Suprapubic skin (tissue), 4 donors: ENCODE data around the gene CACNA2D3. TPM values are rescaled to one million over a fixed set of nuclear protein-coding genes. Genes with fewer than 3 reads are reported as not detected.
A peak's percentile ranks its signal among the peaks of the same experiment; 100 is the strongest.

Source experiments
- DNase-seq, 2 donors: peaks; one replicate each; pipeline ENCODE4 v3.0.0-alpha.2; 2019; ENCODE audit warnings: low spot score in 2 of 2
- H3K27ac ChIP-seq: fragments of 200-600 bp; sonication (generic); one replicate; pipeline ENCODE4 v1.5.1; 2019
- H3K27me3 ChIP-seq: fragments of 200-600 bp; sonication (generic); one replicate; pipeline ENCODE4 v1.5.1; 2019
- H3K36me3 ChIP-seq: fragments of 200-600 bp; sonication (generic); one replicate; pipeline ENCODE4 v1.5.1; 2019
- H3K4me1 ChIP-seq: fragments of 200-600 bp; sonication (generic); one replicate; pipeline ENCODE4 v1.5.1; 2019
- H3K4me3 ChIP-seq: fragments of 200-600 bp; sonication (generic); one replicate; pipeline ENCODE4 v1.5.1; 2019; ENCODE audit warnings: mild to moderate bottlenecking
- H3K9me3 ChIP-seq: fragments of 200-600 bp; sonication (generic); one replicate; pipeline ENCODE4 v1.5.1; 2019
- EP300 ChIP-seq: sonication (generic); formaldehyde crosslinking; IDR thresholded peaks from one replicate; pipeline ENCODE4 v1.6.1; 2017; ENCODE audit warnings: antibody characterized with exemption
- POLR2A ChIP-seq, 2 donors: fragments of 450-650 bp; IDR thresholded peaks; one replicate each; pipeline ENCODE4 v1.6.1; 2017; ENCODE audit warnings: antibody characterized with exemption in 2 of 2, mild to moderate bottlenecking in 2 of 2, moderate library complexity in 2 of 2
- POLR2AphosphoS5 ChIP-seq, 3 donors: sonication (generic); formaldehyde crosslinking; IDR thresholded peaks; one replicate each; pipeline ENCODE4 v1.6.1; 2017; ENCODE audit warnings: antibody characterized with exemption in 3 of 3
- WGBS: methylation state at CpG from one replicate; pipeline ENCODE4 v1.1.5; 2018; 5-methylcytosine and 5-hydroxymethylcytosine counted together
- total RNA-seq, 4 donors: library from RNA; depleted of rRNA; stranded (reverse); fragments of >200 nt; gene quantifications; one replicate each; pipeline ENCODE4 v1.1.0, GENCODE V29; 2016
- TF ChIP-seq, protein P1 (sequence below), 2 donors: fragments of 200-600 bp in 1 of 2; fragments of 450-650 bp in 1 of 2; sonication (generic) in 1 of 2; IDR thresholded peaks; one replicate each; pipeline ENCODE4 v1.5.1; 2016 to 2019; ENCODE audit warnings: antibody characterized with exemption in 2 of 2, mild to moderate bottlenecking in 1 of 2, moderate library complexity in 1 of 2

Gene CACNA2D3
- total RNA-seq, 4 donors from 2014 or later, result 0.42 to 2.8 (median 0.95) TPM

DNA sequence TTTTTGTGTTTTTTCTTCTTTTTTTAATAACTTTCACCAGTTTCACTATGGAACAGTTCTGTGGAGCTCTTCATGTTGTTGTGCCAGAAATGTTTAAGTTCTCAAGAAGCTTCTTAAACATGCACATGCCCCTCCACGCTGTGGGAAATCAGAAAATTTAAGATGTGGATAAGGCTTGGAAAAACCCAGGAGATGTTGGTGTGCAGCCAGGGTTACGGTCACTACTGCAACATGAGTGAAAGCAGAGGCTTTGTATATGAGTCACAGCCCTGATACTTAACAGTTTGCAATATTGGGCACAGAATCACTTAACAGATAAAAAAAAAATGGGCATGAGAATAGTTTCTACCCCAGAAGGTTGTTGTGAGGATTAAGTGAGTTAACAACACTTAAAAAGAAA, 405.6 kb downstream of the CACNA2D3 start:
- no peak overlapping the region for H3K4me3 ChIP-seq
- WGBS, result 53% methylated on average over 2 of the region's 2 CpGs
- H3K27ac ChIP-seq, result peak overlapping the region; percentile 66
- TF ChIP-seq POLR2A (IDR thresholded peaks at IDR 0.05), result no peak
- TF ChIP-seq POLR2AphosphoS5 (IDR thresholded peaks at IDR 0.05), result no peak
- no peak for TF ChIP-seq EP300
- TF ChIP-seq, protein P1, sequence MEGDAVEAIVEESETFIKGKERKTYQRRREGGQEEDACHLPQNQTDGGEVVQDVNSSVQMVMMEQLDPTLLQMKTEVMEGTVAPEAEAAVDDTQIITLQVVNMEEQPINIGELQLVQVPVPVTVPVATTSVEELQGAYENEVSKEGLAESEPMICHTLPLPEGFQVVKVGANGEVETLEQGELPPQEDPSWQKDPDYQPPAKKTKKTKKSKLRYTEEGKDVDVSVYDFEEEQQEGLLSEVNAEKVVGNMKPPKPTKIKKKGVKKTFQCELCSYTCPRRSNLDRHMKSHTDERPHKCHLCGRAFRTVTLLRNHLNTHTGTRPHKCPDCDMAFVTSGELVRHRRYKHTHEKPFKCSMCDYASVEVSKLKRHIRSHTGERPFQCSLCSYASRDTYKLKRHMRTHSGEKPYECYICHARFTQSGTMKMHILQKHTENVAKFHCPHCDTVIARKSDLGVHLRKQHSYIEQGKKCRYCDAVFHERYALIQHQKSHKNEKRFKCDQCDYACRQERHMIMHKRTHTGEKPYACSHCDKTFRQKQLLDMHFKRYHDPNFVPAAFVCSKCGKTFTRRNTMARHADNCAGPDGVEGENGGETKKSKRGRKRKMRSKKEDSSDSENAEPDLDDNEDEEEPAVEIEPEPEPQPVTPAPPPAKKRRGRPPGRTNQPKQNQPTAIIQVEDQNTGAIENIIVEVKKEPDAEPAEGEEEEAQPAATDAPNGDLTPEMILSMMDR (IDR thresholded peaks at IDR 0.05), result no peak
- H3K9me3 ChIP-seq, result peaks cover 2% of the 10 kb centered on the region
- no peaks in the 10 kb centered on the region for H3K4me1 ChIP-seq
- no peak for DNase-seq
- H3K36me3 ChIP-seq, result no peaks in the 10 kb centered on the region
- H3K27me3 ChIP-seq, result no peaks in the 10 kb centered on the region

DNA sequence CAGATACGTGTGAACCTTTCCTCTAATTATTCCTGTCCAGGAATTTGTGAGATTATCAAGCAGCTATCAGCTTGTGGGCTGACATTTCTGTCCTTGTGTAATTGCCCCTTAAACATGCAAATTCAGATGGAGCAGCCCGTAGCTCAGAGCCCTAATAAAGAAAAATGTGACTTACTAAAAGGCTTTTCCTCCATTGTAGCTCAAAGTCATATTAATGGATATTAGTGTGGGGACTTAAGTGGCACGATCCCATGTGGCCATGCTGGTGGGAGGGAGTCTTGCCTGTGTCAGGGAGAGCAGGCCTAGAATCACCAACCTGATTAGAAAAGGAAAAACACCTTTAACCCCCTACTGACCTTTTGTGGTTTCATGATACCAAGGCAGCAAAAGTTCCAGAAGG, 406.3 kb downstream of the CACNA2D3 start:
- Histone ChIP-seq H3K36me3 (no peaks in the 10 kb centered on the region), H3K27me3 (no peaks in the 10 kb centered on the region), H3K4me3 (no peak overlapping the region), H3K4me1 (no peaks in the 10 kb centered on the region), H3K9me3 (peaks cover 2% of the 10 kb centered on the region), H3K27ac (no peak overlapping the region)
- WGBS, result 74% methylated on average over 3 of the region's 3 CpGs
- DNase-seq, result no peak
- TF ChIP-seq, protein P1 (IDR thresholded peaks at IDR 0.05), result no peak
- TF ChIP-seq EP300 (no peak), POLR2AphosphoS5 (IDR thresholded peaks at IDR 0.05) (no peak)

DNA sequence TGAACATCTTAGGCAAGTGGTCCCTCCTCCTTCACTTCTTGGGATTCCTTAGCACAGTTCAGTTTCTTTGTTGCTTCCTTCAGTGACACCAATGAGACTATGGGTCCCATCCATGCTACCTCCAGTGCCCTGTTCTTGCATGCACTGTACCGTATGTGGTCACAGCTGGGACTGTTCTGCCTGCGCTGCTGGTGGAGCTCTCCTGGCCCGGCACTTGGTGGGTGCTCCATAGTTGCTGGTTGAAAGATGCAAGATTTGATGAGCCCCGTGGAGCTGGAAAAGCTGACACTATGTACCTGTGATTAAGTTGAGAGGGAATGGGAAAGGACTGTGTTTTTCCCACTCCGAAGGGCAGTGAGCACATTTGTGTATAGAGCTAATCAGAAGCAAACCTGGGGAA, 407.7 kb downstream of the CACNA2D3 start:
- Histone ChIP-seq H3K9me3 (peaks cover under 1% of the 10 kb centered on the region), H3K27ac (no peak overlapping the region), H3K36me3 (no peaks in the 10 kb centered on the region), H3K27me3 (no peaks in the 10 kb centered on the region), H3K4me1 (no peaks in the 10 kb centered on the region), H3K4me3 (no peak overlapping the region)
- no peak for DNase-seq
- WGBS, result 94% methylated on average over 5 of the region's 5 CpGs
- TF ChIP-seq POLR2AphosphoS5 (IDR thresholded peaks at IDR 0.05) (no peak), EP300 (no peak), POLR2A (IDR thresholded peaks at IDR 0.05) (no peak)

DNA sequence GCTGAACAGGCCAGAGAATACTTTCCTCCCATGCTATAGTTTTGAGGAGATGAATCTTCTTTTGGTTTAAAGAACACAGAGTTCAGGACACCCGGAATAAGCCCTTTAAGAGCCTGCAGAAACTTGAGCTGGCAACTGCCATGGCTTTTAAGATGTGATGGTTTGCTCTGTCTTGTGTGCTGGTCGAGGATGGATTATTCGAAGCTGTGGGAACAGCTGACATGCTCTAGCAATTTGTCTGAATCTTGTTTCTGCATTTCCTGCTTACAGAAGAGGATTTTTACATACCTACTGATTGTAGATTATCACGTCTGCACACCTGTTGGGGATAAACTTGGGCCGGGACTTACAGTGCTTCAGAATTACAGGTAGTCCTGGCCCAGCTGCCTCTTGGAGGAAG, 408.6 kb downstream of the CACNA2D3 start:
- Histone ChIP-seq H3K4me1 (no peaks in the 10 kb centered on the region), H3K27me3 (no peaks in the 10 kb centered on the region), H3K27ac (no peak overlapping the region), H3K4me3 (no peak overlapping the region), H3K9me3 (no peaks in the 10 kb centered on the region), H3K36me3 (no peaks in the 10 kb centered on the region)
- no peak for TF ChIP-seq POLR2A (IDR thresholded peaks at IDR 0.05)
- no peak for TF ChIP-seq POLR2AphosphoS5 (IDR thresholded peaks at IDR 0.05)
- no peak for DNase-seq
- 79% methylated on average over 5 of the region's 5 CpGs for WGBS

DNA sequence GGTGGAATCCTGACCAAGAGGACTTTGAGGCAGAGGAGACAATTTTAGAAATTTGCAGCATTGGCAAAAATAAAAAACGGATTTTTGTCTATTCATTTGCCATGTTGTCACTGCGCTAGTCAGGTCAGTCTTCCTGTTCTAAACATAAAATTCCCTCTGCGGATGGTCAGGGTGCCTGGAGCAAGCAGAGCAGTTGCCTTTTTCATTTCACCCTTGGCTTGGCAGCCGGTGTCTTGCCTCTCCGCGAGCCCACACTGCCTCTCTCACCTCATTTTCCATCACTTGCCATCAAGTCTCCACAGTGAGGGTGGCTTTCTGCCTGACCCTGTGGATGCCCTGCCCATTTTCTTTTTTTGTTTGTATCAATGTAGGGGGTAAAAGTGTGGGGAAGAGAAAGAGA, 409.4 kb downstream of the CACNA2D3 start:
- no peaks in the 10 kb centered on the region for H3K4me1 ChIP-seq
- no peak for DNase-seq
- no peak overlapping the region for H3K4me3 ChIP-seq
- no peaks in the 10 kb centered on the region for H3K36me3 ChIP-seq
- no peaks in the 10 kb centered on the region for H3K9me3 ChIP-seq
- 88% methylated on average over 6 of the region's 6 CpGs for WGBS
- no peaks in the 10 kb centered on the region for H3K27me3 ChIP-seq
- no peak overlapping the region for H3K27ac ChIP-seq
- TF ChIP-seq POLR2A (IDR thresholded peaks at IDR 0.05) (no peak), EP300 (no peak), POLR2AphosphoS5 (IDR thresholded peaks at IDR 0.05) (no peak)
- TF ChIP-seq, protein P1 (IDR thresholded peaks at IDR 0.05), result no peak

DNA sequence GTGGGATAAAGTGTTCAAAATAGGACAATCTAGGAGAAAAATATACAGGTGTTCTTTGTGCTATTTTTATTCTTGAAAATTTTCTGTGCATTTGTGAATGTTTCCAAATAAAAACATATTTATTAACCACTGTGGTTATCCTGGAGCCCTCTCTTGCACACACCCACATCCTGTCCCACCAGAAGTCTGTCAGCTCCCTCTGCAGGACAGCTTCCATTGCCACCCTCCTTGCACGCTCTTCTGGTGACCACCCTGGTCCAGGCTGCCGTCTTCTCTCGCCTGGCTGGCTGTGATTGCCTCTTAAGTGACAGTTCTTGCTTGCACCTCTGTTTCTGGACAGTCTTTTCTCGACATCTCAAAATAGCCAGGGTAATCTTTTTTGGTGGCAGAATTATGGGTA, 411.5 kb downstream of the CACNA2D3 start:
- WGBS, result 72% methylated on average over 4 of the region's 4 CpGs
- TF ChIP-seq POLR2A (IDR thresholded peaks at IDR 0.05) (no peak), EP300 (no peak), POLR2AphosphoS5 (IDR thresholded peaks at IDR 0.05) (no peak)
- TF ChIP-seq, protein P1 (IDR thresholded peaks at IDR 0.05), result no peak
- Histone ChIP-seq H3K27me3 (no peaks in the 10 kb centered on the region), H3K36me3 (no peaks in the 10 kb centered on the region), H3K27ac (no peak overlapping the region), H3K4me3 (no peak overlapping the region), H3K4me1 (no peaks in the 10 kb centered on the region), H3K9me3 (no peaks in the 10 kb centered on the region)
- DNase-seq, result no peak
